Measurements from ENCODE around the gene MSX1. TPM values are rescaled to one million over a fixed set of nuclear protein-coding genes. Genes with fewer than 3 reads are reported as not detected.

Gene MSX1
- total and polyA plus RNA-seq, 2 of the 8 experiments (the other 6 are each of a cell fraction or from before 2014, with no cell fraction given): 0.47 TPM; not detected in 1

- Histone ChIP-seq H3K4ac (replicated peaks; ENCODE audit: insufficient read length, low read depth, low read length) (no peak overlapping the region), H3K14ac (ENCODE audit: insufficient read length) (no peak overlapping the region), H3K27ac (ENCODE audit: low read depth, low read length) (no peak overlapping the region), H2AFZ (ENCODE audit: low read length) (no peak overlapping the region), H3K79me2 (ENCODE audit: control insufficient read depth in 1 of 2, insufficient read depth in 2 of 2, low read length in 2 of 2) (no peaks in the 10 kb centered on the region), H4K8ac (ENCODE audit: extremely low read depth, insufficient read depth, low read length) (no peak overlapping the region), H4K5ac (ENCODE audit: insufficient read length, low read depth, low read length) (no peak overlapping the region), H3K56ac (replicated peaks; ENCODE audit: insufficient read length, low read depth, low read length) (no peak overlapping the region), H2BK5ac (ENCODE audit: low read depth, low read length) (no peak overlapping the region), H3K4me2 (ENCODE audit: insufficient read depth in 1 of 2, low read depth in 2 of 2, low read length in 2 of 2) (peak overlapping the region; percentile 62 to 69; a peak in 2 of 4 replicates), H2BK12ac (ENCODE audit: low read depth, low read length) (no peak overlapping the region), H3K27me3 (replicated peaks in 1 of 4; ENCODE audit: control insufficient read depth in 3 of 4, extremely low read depth in 1 of 4, insufficient read depth in 3 of 4, low read length in 3 of 4) (peaks cover 87 to 98% (median 96%) of the 10 kb centered on the region in 4 experiments), H3K4me1 (replicated peaks in 1 of 4; ENCODE audit: control insufficient read depth in 3 of 4, insufficient read depth in 4 of 4, low read length in 3 of 4) (peaks cover 0 to 22% (median 11%) of the 10 kb centered on the region in 4 experiments; a peak in 6 of 7 replicates), H3K36me3 (ENCODE audit: control insufficient read depth in 2 of 4, insufficient read depth in 4 of 4, low read length in 3 of 4) (no peaks in the 10 kb centered on the region), H2AK5ac (ENCODE audit: low read depth, low read length) (no peak overlapping the region), H3K23ac (ENCODE audit: insufficient read length) (no peak overlapping the region), H3K4me3 (ENCODE audit: extremely low read depth in 1 of 4, insufficient read depth in 2 of 4, low read depth in 3 of 4, low read length in 4 of 4) (no peak overlapping the region; a peak in 1 of 8 replicates), H3K79me1 (ENCODE audit: low read depth, low read length) (no peaks in the 10 kb centered on the region), H2BK120ac (replicated peaks; ENCODE audit: low read depth, low read length) (no peak overlapping the region), H3K9me3 (ENCODE audit: insufficient read depth in 2 of 2, low read depth in 1 of 2, low read length in 1 of 2) (no peaks in the 10 kb centered on the region), H2BK15ac (ENCODE audit: low read length) (no peak overlapping the region), H2BK20ac (ENCODE audit: low read length) (no peak overlapping the region), H3K9ac (replicated peaks in 1 of 4; ENCODE audit: extremely low read depth in 1 of 4, low read depth in 3 of 4, low read length in 3 of 4) (no peak overlapping the region), H4K20me1 (replicated peaks in 1 of 2; ENCODE audit: control insufficient read depth in 1 of 2, insufficient read depth in 2 of 2, low read length in 2 of 2) (peaks cover 45 to 46% of the 10 kb centered on the region in 2 experiments), H3K18ac (ENCODE audit: extremely low read depth, low read length) (no peak overlapping the region), H3K23me2 (ENCODE audit: low read depth, low read length) (peaks cover 4% of the 10 kb centered on the region; the same call in 1 of the 2 replicates), H4K91ac (replicated peaks; ENCODE audit: insufficient read length, low read length) (no peak overlapping the region)
- ChIA-PET CTCF (ENCODE audit: partially characterized antibody) (interaction anchor here (1.3 to 3.6 kb wide), 4 partner anchors 10 to 185 kb away, joined by 4 to 12 read pairs (median 8); no protein-coding TSS in a partner anchor), POLR2A (ENCODE audit: partially characterized antibody) (interaction anchor here (0.9 to 2.1 kb wide), 3 partner anchors 13 to 184 kb away, joined by 3 to 5 read pairs (median 3); no protein-coding TSS in a partner anchor)
- 36% methylated on average over 21 of the region's 24 CpGs; no CpG with 5 or more reads in 1 of the 2 experiments for WGBS, 2 experiments (ENCODE audit: extremely low coverage in 1 of 2, insufficient coverage in 1 of 2, insufficient read length in 1 of 2, insufficient replicate concordance in 2 of 2, low coverage in 1 of 2, low lambda C conversion rate in 2 of 2, missing lambda C conversion rate in 1 of 2)
- FAIRE-seq (no peak), DNase-seq (ENCODE audit: low read depth in 1 of 2, low spot score in 2 of 2) (no peak)
- no peak for TF ChIP-seq BACH1 (IDR thresholded peaks at IDR 0.05; ENCODE audit: low read length)
- TF ChIP-seq SRF (IDR thresholded peaks at IDR 0.05; ENCODE audit: low read depth, low read length): no peak
- peak; percentile 84; the same call in 1 of the 2 replicates for TF ChIP-seq KDM1A (IDR thresholded peaks at IDR 0.05; ENCODE audit: borderline replicate concordance, low read length)
Measured at GRCh38 chr4:4853921-4854648, 5.4 kb upstream of the MSX1 start.
